Frontal cortex (tissue), 4 donors: ENCODE data around the gene MARK1. TPM values are rescaled to one million over a fixed set of nuclear protein-coding genes. Genes with fewer than 3 reads are reported as not detected.

Experiments used
- DNase-seq, 2 donors: peaks; one replicate each; pipeline ENCODE4 v3.0.0; 2012; ENCODE audit warnings: low spot score in 2 of 2
- FAIRE-seq: peaks from 2 replicates; lab custom pipeline; 2012; peaks lifted over from hg19 to GRCh38; lab: Jason Lieb, UNC
- total RNA-seq: library from RNA; depleted of rRNA; stranded (reverse); fragments of >200 nt; gene quantifications from one replicate; pipeline ENCODE4 v1.2.3, GENCODE V29; 2014
- donor health status: control.
- donor health status: control.
- donor health status: control.

Gene MARK1
- total RNA-seq, 1 donor from 2014 or later: 62.4 TPM

DNA sequence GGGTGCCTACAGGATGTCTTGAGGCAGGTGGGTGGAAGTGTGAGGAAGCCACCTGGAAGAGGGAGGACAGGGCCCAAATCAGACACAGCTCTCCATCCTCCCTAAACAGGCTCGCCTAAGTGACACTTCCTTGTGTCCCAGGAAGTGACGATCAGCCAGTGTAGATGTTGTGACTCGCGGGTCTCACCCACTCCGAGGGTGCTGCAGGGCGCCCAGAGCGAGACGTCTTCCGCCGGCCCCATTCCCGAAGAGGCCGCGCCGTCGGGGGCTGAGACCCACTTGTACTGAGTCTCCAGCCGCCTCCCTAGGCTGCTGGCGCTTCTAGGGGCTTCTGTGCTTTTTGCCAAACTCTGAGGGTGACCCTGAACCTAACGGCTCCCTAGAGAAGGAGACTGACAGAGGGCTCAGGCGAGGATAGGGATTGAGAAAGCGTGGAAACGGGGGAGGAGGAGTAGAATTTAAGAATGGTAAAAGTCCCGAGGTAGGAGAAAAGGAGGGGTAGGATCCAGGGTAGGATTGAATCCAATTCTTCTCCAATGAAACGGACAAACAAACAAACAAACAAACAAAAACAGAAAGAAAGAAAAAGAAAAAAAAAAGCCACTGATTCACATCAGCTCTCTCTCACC, 543 bp upstream of the MARK1 start:
- FAIRE-seq: no peak
- peak; percentile 41 to 45 for DNase-seq

DNA sequence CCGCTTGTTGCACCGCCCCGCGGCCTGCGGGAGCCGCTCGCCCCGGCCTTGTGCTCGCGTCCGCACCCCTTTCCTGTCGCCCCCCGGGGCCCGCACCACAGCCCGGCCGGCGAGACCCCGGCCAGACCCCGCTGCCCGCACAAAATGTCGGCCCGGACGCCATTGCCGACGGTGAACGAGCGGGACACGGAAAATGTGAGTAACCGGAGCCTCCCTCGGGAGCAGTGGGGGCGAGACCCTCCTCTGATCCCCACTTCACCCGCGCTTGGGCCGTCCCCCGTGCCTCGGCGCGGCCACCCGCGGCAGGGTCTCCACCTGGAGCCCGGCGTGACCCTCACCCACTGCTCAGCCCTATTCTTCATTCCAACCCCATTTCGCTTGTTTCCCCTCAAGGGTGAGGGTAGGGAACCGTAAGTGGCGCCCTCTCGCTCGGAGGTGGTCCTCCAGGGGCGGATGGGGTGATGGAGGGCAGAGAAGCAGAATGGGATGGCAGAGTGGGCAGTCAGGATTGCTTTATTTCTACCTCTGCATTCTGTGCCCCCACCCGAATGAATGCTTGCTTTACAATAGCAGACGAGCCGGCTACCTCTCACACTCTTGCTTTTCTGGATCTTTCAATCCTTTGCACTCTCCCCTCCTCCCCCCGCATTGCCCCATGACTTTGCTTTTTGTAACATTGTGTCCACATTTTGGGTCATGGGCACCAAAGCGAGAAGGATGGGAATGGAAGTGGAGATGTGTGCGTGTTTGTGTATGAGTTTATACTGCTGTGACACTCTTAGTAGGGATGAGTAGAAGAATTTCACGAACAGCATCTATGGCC, 954 bp downstream of the MARK1 start:
- no peak for FAIRE-seq
- DNase-seq: peak in 1 of 2 donors; percentile 27

DNA sequence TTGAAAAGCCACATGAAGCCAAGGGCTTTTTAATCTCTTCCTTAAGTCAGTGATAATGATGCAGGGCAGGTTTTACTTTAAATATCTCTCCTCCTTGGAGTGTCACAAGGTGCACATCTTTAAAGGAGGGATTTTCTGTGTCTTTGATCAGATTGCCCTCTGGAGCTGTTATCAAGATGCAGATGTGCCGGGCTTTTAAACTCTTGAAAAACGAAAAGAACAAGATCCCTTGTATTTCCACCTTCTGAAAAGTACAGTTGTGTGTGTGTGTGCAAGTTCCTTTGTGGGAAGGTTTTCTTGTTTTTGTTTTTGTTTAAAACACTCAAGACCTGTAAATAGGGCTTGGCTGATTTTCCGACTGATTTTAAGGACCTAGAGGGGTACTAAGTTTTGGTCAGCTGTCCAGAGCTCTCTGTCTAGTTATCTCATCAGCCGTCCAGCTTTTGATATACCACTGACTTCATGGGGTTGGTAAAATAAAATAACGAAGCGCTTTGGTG, 1.6 kb downstream of the MARK1 start:
- DNase-seq (no peak), FAIRE-seq (no peak)

- no peak for DNase-seq
Observed at GRCh38 chr1:220533504-220534109, 5.7 kb downstream of the MARK1 start.

GRCh38 chr1:220544901-220545303, 17.0 kb downstream of the MARK1 start:
- FAIRE-seq: no peak
- DNase-seq: no peak

More at GRCh38 chr1:220533504-220534109, 5.7 kb downstream of the MARK1 start:
- FAIRE-seq: no peak

DNA sequence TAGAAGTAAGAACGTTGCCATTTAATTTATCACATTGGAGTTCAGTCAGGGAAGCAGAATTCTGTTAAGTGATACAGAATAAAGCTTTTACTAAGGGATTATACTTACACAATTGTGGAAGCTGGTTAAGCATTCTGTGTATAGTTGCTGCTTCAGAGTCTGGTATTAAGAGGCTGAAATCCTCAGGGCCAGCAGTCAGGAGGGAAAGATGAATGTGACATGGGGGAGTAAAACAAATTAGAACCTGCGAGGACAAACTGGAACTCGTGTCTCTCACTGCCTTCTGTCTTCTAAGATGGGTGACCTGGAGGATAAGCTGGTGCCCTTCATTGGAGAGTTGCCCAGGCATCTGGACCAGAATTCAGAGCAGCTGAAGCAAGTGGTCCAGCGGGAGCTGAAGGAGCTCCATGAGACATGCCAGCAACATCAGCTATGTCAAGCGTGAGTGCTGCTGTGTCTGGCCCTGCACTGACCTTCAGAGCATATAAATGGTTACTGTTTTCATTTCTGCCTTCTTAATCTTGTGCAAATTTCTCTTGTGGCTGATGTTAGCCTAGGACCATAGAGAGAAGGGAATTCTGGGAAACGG, 23.0 kb downstream of the MARK1 start:
- no peak for FAIRE-seq
- DNase-seq: no peak

- FAIRE-seq (no peak), DNase-seq (no peak)
Observed at GRCh38 chr1:220551718-220552117, 23.8 kb downstream of the MARK1 start.

DNA sequence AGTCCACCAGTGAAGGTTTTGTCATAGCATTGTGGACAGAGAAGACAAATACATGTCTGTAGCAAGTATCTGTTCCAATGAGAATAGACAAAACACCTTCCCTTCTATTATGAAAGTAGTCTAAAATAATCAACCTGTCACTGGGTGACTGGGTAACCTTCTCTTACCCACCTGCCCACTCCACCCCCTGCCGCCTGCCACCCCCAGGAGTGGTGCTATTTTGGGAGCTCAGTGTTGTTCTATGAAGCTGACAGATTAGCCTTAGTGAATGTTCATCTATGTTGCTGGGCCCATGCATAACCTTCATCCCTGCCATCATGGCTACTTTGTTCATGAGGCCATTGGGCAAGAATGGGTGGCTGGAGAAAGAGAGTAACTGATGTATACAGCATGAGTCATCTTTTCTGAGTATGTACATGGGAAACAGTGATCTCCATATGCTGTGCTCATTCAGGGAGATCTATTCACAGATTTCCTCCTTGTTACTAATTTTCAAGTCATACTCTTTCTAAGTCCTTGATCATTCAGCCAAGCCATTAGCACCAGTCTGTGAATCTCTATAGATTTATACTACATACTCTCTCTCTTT, 24.8 kb downstream of the MARK1 start:
- DNase-seq (no peak), FAIRE-seq (no peak)

DNA sequence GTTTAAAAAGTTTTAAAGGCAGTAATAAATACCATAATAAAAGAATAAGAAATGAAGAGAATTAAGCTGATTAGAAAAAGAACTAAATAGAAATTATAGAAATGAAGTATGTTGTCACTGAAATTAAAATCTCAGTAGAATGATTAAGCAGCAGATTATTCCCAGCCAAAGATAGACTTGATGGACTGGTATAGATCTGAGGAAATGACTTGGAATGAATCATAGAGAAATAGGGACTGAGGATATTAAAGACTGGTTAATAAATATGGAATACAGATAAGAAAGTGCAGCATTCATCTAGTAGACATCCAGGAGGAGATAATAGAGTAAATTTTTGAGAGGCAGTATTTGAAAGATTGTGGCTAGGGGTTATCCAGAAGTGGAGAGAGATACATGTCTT, 28.7 kb downstream of the MARK1 start:
- no peak for DNase-seq

DNA sequence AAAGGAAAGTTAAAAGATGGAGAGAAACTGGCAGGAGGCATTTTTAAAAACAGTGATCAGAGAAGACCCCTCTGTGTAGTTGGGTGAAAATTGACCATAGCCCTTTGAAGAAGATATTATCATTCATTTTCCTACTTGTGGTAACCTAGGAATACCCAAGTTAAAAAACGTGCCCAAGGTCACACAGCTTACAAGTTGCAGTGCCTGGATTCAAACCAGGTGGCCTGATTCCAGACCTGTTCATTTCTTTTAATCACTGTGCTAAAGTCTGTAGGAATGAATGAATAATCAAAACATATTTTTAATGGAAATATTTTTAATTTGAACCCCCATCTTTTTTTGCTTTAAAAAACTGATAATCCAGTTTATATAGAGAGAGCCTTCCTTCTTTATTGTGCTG, 35.6 kb downstream of the MARK1 start:
- DNase-seq (no peak), FAIRE-seq (no peak)

More for the DNA sequence above, 28.7 kb downstream of the MARK1 start:
- no peak for FAIRE-seq

- FAIRE-seq (no peak), DNase-seq (no peak)
Observed at GRCh38 chr1:220564216-220564615, 36.3 kb downstream of the MARK1 start.

DNA sequence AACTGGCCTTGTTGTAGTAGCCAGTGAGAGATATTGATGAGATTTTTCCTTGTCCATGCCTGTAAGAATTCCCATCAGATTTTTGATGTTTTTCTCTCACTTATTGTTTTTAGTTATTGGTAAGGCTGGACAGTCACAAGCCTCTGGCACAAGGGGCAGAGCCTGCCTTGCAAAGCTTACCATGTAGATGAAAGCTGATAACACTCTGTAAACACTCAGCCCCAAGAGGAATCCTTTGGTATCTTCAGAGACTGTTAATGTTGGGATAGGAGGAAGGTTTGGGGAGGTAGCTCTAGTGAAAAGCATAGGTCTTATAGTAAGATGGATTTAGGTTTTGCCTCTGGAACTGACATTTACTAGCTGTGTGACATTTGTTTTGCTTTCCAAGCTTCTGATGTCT, 37.7 kb downstream of the MARK1 start:
- FAIRE-seq: no peak
- no peak for DNase-seq

DNA sequence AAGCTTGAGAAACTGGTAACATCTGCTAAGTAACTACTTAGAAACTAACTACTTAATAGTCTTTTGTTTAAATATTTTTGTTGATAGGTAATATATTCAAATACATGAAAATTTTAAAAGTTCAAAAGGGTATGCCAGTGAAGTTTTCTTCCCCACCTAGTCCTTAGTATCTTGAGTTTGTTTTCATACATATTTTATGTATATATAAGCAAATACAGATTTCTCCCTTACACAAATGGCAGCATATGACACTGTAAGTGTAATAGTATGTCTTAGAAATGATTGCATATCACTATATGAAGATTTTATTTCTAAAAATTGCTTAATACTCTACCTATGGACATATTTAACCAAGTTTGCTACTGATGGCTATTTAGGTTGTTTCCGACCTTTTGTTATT, 38.9 kb downstream of the MARK1 start:
- DNase-seq: no peak
- FAIRE-seq: no peak

GRCh38 chr1:220572416-220572815, 44.5 kb downstream of the MARK1 start:
- FAIRE-seq: no peak

GRCh38 chr1:220573836-220574235, 45.9 kb downstream of the MARK1 start:
- DNase-seq: no peak
- FAIRE-seq: peak; percentile 69

More at GRCh38 chr1:220572416-220572815, 44.5 kb downstream of the MARK1 start:
- no peak for DNase-seq

GRCh38 chr1:220575718-220576497, 48.0 kb downstream of the MARK1 start:
- DNase-seq: no peak
- no peak for FAIRE-seq

- DNase-seq (no peak), FAIRE-seq (no peak)
Observed at GRCh38 chr1:220577926-220578325, 50.0 kb downstream of the MARK1 start.

DNA sequence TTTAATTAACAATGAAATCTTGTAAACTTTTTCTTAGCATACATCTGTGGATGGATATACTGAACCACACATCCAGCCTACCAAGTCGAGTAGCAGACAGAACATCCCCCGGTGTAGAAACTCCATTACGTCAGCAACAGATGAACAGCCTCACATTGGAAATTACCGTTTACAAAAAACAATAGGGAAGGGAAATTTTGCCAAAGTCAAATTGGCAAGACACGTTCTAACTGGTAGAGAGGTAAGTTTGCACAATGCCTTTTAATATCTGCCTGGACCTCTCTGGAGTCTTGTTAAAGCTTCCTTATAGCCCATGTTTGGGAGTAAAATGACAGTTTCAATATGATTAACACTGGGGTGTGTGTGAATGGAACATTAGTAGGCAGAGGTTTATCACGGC, 51.4 kb downstream of the MARK1 start:
- DNase-seq (no peak), FAIRE-seq (no peak)

DNA sequence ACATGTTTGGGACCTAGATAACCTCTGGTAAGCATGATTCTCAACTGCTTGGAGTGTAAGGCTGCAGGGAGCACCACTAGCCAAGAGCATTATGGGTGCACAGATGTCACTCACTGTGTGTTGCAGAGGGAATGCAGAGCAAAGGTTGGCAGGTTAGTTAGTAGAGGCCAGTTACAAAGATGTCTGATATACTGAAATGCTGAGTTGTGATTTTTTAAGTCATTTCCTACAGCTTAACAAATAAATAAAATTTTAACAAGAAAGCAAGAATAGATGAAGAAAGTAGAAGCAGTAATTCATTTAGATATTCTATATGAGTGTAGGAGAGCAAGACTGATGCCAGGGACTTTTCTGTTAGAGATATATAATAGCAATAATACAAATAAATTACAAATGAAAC, 64.8 kb downstream of the MARK1 start:
- FAIRE-seq: no peak
- no peak for DNase-seq
